HEK293 (cell line): ENCODE results near the gene BIRC3.
A peak's percentile ranks its signal among the peaks of the same experiment; 100 is the strongest.

Experiments used
- GFI1B ChIP-seq: fragments of 450-650 bp; formaldehyde crosslinking; IDR thresholded peaks from 2 replicates; pipeline ENCODE4 v1.5.1; 2016; ENCODE audit warnings: missing biosample characterization, missing genetic modification characterization
- RBAK ChIP-seq: fragments of 450-650 bp; formaldehyde crosslinking; IDR thresholded peaks from 2 replicates; pipeline ENCODE4 v1.5.1; 2016; ENCODE audit warnings: missing biosample characterization, missing genetic modification characterization
- YY1 ChIP-seq: fragments of 450-650 bp; formaldehyde crosslinking; IDR thresholded peaks from 2 replicates; pipeline ENCODE4 v1.5.1; 2018; ENCODE audit warnings: missing biosample characterization, missing genetic modification characterization
- ZFP3 ChIP-seq: fragments of 450-650 bp; formaldehyde crosslinking; IDR thresholded peaks from 2 replicates; pipeline ENCODE4 v1.5.1; 2016; ENCODE audit warnings: low read depth, missing biosample characterization, missing genetic modification characterization
- ZNF121 ChIP-seq: fragments of 450-650 bp; formaldehyde crosslinking; IDR thresholded peaks from 2 replicates; pipeline ENCODE4 v1.5.1; 2016; ENCODE audit warnings: missing biosample characterization, missing genetic modification characterization
- ZNF138 ChIP-seq: fragments of 450-650 bp; formaldehyde crosslinking; IDR thresholded peaks from 2 replicates; pipeline ENCODE4 v1.5.1; 2016; ENCODE audit warnings: missing biosample characterization, missing genetic modification characterization, borderline replicate concordance
- ZNF19 ChIP-seq: fragments of 450-650 bp; formaldehyde crosslinking; IDR thresholded peaks from 2 replicates; pipeline ENCODE4; 2016; ENCODE audit warnings: missing biosample characterization, missing genetic modification characterization, low read depth
- ZNF266 ChIP-seq: fragments of 450-650 bp; formaldehyde crosslinking; IDR thresholded peaks from 2 replicates; pipeline ENCODE4 v1.5.1; 2016; ENCODE audit warnings: missing biosample characterization, missing genetic modification characterization, low read depth
- ZNF362 ChIP-seq: fragments of 450-650 bp; formaldehyde crosslinking; IDR thresholded peaks from 2 replicates; pipeline ENCODE4 v1.5.1; 2016; ENCODE audit warnings: missing biosample characterization, missing genetic modification characterization
- ZNF398 ChIP-seq: fragments of 450-650 bp; formaldehyde crosslinking; IDR thresholded peaks from 2 replicates; pipeline ENCODE4 v1.5.1; 2017; ENCODE audit warnings: missing biosample characterization, missing genetic modification characterization
- ZNF416 ChIP-seq: fragments of 450-650 bp; formaldehyde crosslinking; IDR thresholded peaks from 2 replicates; pipeline ENCODE4 v1.5.1; 2016; ENCODE audit warnings: missing biosample characterization, missing genetic modification characterization
- ZNF426 ChIP-seq: fragments of 450-650 bp; formaldehyde crosslinking; IDR thresholded peaks from 2 replicates; pipeline ENCODE4 v1.5.1; 2017; ENCODE audit warnings: missing biosample characterization, missing genetic modification characterization, mild to moderate bottlenecking, inconsistent platforms, moderate library complexity
- ZNF530 ChIP-seq: fragments of 450-650 bp; formaldehyde crosslinking; IDR thresholded peaks from 2 replicates; pipeline ENCODE4 v1.5.1; 2016; ENCODE audit warnings: low read depth, missing biosample characterization, missing genetic modification characterization
- ZNF560 ChIP-seq: fragments of 450-650 bp; formaldehyde crosslinking; IDR thresholded peaks from 2 replicates; pipeline ENCODE4 v1.5.1; 2017; ENCODE audit warnings: missing biosample characterization, missing genetic modification characterization, borderline replicate concordance
- ZNF571 ChIP-seq: fragments of 450-650 bp; formaldehyde crosslinking; IDR thresholded peaks from 2 replicates; pipeline ENCODE4 v1.5.0; 2017; ENCODE audit warnings: missing biosample characterization, missing genetic modification characterization
- ZNF654 ChIP-seq: fragments of 450-650 bp; formaldehyde crosslinking; IDR thresholded peaks from 2 replicates; pipeline ENCODE4 v1.5.1; 2016; ENCODE audit warnings: low read depth, missing biosample characterization, missing genetic modification characterization
- ZNF658 ChIP-seq: fragments of 450-650 bp; formaldehyde crosslinking; IDR thresholded peaks from 2 replicates; pipeline ENCODE4; 2016; ENCODE audit warnings: missing biosample characterization, missing genetic modification characterization
- ZNF660 ChIP-seq: fragments of 450-650 bp; IDR thresholded peaks from 2 replicates; pipeline ENCODE4 v1.5.1; 2018; ENCODE audit warnings: missing biosample characterization, mild to moderate bottlenecking, missing genetic modification characterization
- ZNF664 ChIP-seq: fragments of 450-650 bp; formaldehyde crosslinking; IDR thresholded peaks from 2 replicates; pipeline ENCODE4 v1.5.1; 2016; ENCODE audit warnings: missing biosample characterization, missing genetic modification characterization
- ZNF677 ChIP-seq: fragments of 450-650 bp; IDR thresholded peaks from 2 replicates; pipeline ENCODE4 v1.5.0; 2018; ENCODE audit warnings: missing biosample characterization, mild to moderate bottlenecking, missing genetic modification characterization, moderate library complexity
- ZNF837 ChIP-seq: fragments of 450-650 bp; formaldehyde crosslinking; IDR thresholded peaks from 2 replicates; pipeline ENCODE4 v1.5.1; 2016; ENCODE audit warnings: missing biosample characterization, missing genetic modification characterization
- ZSCAN23 ChIP-seq: fragments of 450-650 bp; formaldehyde crosslinking; IDR thresholded peaks from 2 replicates; pipeline ENCODE4 v1.5.1; 2016; ENCODE audit warnings: missing biosample characterization, missing genetic modification characterization
- ZXDB ChIP-seq: fragments of 450-650 bp; formaldehyde crosslinking; IDR thresholded peaks from 2 replicates; pipeline ENCODE4 v1.5.1; 2016; ENCODE audit warnings: missing biosample characterization, missing genetic modification characterization
- TF ChIP-seq, protein P1 (sequence below): fragments of 450-650 bp; formaldehyde crosslinking; IDR thresholded peaks from 2 replicates; pipeline ENCODE4 v1.5.1; 2016; ENCODE audit warnings: missing biosample characterization, missing genetic modification characterization
- TF ChIP-seq, protein P2 (sequence below): fragments of 450-650 bp; formaldehyde crosslinking; IDR thresholded peaks from 2 replicates; pipeline ENCODE4 v1.5.1; 2016; ENCODE audit warnings: missing biosample characterization, missing genetic modification characterization, borderline replicate concordance
- TF ChIP-seq, protein P3 (sequence below): fragments of 450-650 bp; formaldehyde crosslinking; IDR thresholded peaks from 2 replicates; pipeline ENCODE4 v1.5.1; 2016; ENCODE audit warnings: missing biosample characterization, missing genetic modification characterization, borderline replicate concordance
- TF ChIP-seq, protein P4 (sequence below): fragments of 450-650 bp; formaldehyde crosslinking; IDR thresholded peaks from 2 replicates; pipeline ENCODE4 v1.5.1; 2017; ENCODE audit warnings: missing biosample characterization, missing genetic modification characterization
- TF ChIP-seq, protein P5 (sequence below): fragments of 450-650 bp; formaldehyde crosslinking; IDR thresholded peaks from 2 replicates; pipeline ENCODE4 v1.5.1; 2016; ENCODE audit warnings: missing biosample characterization, missing genetic modification characterization

The BIRC3 gene

DNA sequence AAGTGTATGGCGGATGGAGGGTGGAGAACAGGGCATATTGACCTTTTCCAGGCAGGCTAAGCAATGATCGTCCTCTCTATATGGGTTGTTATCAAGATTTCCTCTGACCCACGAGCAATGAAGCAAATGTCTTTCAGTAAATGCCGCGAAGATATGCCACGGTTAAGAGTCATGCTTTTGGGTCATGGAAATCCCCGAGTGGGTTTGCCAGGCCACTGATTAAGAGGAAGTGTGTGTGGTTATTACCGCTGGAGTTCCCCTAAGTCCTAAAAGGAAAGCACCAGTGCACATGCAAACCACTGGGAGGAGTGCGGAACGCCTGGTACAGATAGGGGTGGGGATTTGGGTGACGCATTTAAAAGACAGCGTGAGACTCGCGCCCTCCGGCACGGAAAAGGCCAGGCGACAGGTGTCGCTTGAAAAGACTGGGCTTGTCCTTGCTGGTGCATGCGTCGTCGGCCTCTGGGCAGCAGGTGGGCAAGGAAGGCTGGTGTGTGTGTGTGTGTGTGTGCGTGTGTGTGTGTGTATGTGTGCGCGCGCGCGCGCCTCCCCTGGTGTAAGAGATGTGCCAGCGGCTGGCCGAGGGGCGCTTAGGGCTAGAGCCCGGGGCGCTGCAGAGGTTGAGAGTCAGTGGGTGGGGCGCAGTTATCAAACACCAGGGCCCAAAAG lies at the start of gene BIRC3 (continued):
- TF ChIP-seq ZSCAN23 (tag by site-specific recombination) (no peak), ZNF560 (tag by site-specific recombination) (no peak), RBAK (tag by site-specific recombination) (no peak), ZNF658 (tag by site-specific recombination) (no peak), ZNF138 (tag by site-specific recombination) (no peak), ZNF654 (tag by site-specific recombination) (no peak), ZNF660 (peak; percentile 12; the same call in 1 of the 2 replicates), ZNF121 (tag by site-specific recombination) (no peak), ZNF416 (tag by site-specific recombination) (no peak), YY1 (no peak), ZNF677 (tag by site-specific recombination) (no peak), ZNF837 (tag by site-specific recombination) (no peak), ZNF398 (tag by site-specific recombination) (peak; percentile 60), ZNF530 (tag by site-specific recombination) (no peak), ZNF571 (tag by site-specific recombination) (no peak), ZNF426 (tag by site-specific recombination) (no peak), ZNF266 (tag by site-specific recombination) (no peak), ZNF664 (no peak), ZFP3 (no peak), ZNF19 (no peak), ZXDB (tag by site-specific recombination) (peak; percentile 78; the same call in 1 of the 2 replicates), GFI1B (tag by site-specific recombination) (no peak), ZNF362 (no peak)
- TF ChIP-seq, protein P1, sequence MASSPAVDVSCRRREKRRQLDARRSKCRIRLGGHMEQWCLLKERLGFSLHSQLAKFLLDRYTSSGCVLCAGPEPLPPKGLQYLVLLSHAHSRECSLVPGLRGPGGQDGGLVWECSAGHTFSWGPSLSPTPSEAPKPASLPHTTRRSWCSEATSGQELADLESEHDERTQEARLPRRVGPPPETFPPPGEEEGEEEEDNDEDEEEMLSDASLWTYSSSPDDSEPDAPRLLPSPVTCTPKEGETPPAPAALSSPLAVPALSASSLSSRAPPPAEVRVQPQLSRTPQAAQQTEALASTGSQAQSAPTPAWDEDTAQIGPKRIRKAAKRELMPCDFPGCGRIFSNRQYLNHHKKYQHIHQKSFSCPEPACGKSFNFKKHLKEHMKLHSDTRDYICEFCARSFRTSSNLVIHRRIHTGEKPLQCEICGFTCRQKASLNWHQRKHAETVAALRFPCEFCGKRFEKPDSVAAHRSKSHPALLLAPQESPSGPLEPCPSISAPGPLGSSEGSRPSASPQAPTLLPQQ (tag by site-specific recombination) = peak; percentile 68
- TF ChIP-seq, protein P2, sequence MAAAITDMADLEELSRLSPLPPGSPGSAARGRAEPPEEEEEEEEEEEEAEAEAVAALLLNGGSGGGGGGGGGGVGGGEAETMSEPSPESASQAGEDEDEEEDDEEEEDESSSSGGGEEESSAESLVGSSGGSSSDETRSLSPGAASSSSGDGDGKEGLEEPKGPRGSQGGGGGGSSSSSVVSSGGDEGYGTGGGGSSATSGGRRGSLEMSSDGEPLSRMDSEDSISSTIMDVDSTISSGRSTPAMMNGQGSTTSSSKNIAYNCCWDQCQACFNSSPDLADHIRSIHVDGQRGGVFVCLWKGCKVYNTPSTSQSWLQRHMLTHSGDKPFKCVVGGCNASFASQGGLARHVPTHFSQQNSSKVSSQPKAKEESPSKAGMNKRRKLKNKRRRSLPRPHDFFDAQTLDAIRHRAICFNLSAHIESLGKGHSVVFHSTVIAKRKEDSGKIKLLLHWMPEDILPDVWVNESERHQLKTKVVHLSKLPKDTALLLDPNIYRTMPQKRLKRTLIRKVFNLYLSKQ (tag by site-specific recombination) = no peak
- TF ChIP-seq, protein P3, sequence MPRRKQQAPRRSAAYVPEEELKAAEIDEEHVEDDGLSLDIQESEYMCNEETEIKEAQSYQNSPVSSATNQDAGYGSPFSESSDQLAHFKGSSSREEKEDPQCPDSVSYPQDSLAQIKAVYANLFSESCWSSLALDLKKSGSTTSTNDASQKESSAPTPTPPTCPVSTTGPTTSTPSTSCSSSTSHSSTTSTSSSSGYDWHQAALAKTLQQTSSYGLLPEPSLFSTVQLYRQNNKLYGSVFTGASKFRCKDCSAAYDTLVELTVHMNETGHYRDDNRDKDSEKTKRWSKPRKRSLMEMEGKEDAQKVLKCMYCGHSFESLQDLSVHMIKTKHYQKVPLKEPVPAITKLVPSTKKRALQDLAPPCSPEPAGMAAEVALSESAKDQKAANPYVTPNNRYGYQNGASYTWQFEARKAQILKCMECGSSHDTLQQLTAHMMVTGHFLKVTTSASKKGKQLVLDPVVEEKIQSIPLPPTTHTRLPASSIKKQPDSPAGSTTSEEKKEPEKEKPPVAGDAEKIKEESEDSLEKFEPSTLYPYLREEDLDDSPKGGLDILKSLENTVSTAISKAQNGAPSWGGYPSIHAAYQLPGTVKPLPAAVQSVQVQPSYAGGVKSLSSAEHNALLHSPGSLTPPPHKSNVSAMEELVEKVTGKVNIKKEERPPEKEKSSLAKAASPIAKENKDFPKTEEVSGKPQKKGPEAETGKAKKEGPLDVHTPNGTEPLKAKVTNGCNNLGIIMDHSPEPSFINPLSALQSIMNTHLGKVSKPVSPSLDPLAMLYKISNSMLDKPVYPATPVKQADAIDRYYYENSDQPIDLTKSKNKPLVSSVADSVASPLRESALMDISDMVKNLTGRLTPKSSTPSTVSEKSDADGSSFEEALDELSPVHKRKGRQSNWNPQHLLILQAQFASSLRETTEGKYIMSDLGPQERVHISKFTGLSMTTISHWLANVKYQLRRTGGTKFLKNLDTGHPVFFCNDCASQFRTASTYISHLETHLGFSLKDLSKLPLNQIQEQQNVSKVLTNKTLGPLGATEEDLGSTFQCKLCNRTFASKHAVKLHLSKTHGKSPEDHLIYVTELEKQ (tag by site-specific recombination) = no peak
- TF ChIP-seq, protein P4, sequence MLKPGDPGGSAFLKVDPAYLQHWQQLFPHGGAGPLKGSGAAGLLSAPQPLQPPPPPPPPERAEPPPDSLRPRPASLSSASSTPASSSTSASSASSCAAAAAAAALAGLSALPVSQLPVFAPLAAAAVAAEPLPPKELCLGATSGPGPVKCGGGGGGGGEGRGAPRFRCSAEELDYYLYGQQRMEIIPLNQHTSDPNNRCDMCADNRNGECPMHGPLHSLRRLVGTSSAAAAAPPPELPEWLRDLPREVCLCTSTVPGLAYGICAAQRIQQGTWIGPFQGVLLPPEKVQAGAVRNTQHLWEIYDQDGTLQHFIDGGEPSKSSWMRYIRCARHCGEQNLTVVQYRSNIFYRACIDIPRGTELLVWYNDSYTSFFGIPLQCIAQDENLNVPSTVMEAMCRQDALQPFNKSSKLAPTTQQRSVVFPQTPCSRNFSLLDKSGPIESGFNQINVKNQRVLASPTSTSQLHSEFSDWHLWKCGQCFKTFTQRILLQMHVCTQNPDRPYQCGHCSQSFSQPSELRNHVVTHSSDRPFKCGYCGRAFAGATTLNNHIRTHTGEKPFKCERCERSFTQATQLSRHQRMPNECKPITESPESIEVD (tag by site-specific recombination) = no peak
- TF ChIP-seq, protein P5, sequence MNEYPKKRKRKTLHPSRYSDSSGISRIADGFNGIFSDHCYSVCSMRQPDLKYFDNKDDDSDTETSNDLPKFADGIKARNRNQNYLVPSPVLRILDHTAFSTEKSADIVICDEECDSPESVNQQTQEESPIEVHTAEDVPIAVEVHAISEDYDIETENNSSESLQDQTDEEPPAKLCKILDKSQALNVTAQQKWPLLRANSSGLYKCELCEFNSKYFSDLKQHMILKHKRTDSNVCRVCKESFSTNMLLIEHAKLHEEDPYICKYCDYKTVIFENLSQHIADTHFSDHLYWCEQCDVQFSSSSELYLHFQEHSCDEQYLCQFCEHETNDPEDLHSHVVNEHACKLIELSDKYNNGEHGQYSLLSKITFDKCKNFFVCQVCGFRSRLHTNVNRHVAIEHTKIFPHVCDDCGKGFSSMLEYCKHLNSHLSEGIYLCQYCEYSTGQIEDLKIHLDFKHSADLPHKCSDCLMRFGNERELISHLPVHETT (tag by site-specific recombination) = no peak
